Keratinocyte (primary cell): ENCODE data around the gene DPM2. TPM values are rescaled to one million over a fixed set of nuclear protein-coding genes. Genes with fewer than 3 reads are reported as not detected.

Experiments used
- DNase-seq: peaks from one replicate; pipeline ENCODE4 v3.0.0-alpha.2; 2011; ENCODE audit warnings: low read depth, missing footprints, low spot score
- FAIRE-seq: peaks from 2 replicates; lab custom pipeline; 2011; peaks lifted over from hg19 to GRCh38; lab: Jason Lieb, UNC
- H2AFZ ChIP-seq: 2 replicates; pipeline ENCODE4 v1.6.0; 2012; ENCODE audit warnings: low read length, control low read depth, inconsistent platforms; ENCODE audit not compliant: control insufficient read depth
- H3K27ac ChIP-seq: 2 replicates; pipeline ENCODE4 v1.5.1; 2011; ENCODE audit warnings: low read length; ENCODE audit not compliant: control insufficient read depth, insufficient read depth
- H3K27me3 ChIP-seq: 3 replicates; pipeline ENCODE4 v1.6.0; 2011; ENCODE audit warnings: low read length; ENCODE audit not compliant: control insufficient read depth, insufficient read depth; ENCODE audit errors: extremely low read depth
- H3K36me3 ChIP-seq, 2 experiments: 2 replicates in 1 of 2; 3 replicates in 1 of 2; pipeline ENCODE4 v1.5.1; 2011; ENCODE audit warnings: low read length in 2 of 2, mild to moderate bottlenecking in 1 of 2; ENCODE audit not compliant: control insufficient read depth in 2 of 2, insufficient read depth in 2 of 2; ENCODE audit errors: extremely low read depth in 1 of 2
- H3K4me1 ChIP-seq: 3 replicates; pipeline ENCODE4 v1.5.1; 2011; ENCODE audit warnings: low read length; ENCODE audit not compliant: control insufficient read depth, insufficient read depth; ENCODE audit errors: extremely low read depth
- H3K4me2 ChIP-seq: 3 replicates; pipeline ENCODE4 v1.6.0; 2011; ENCODE audit warnings: low read depth, low read length; ENCODE audit not compliant: control insufficient read depth, insufficient read depth; ENCODE audit errors: extremely low read depth
- H3K4me3 ChIP-seq, 3 experiments: fragments of 200-600 bp in 1 of 3; sonication (generic) in 1 of 3; 2 replicates in 2 of 3; 3 replicates in 1 of 3; pipeline ENCODE4 v1.5.1; 2011 to 2016; ENCODE audit warnings: low read length in 3 of 3, mild to moderate bottlenecking in 3 of 3, control low read depth in 2 of 3, inconsistent platforms in 1 of 3, low read depth in 1 of 3, mixed read lengths in 1 of 3, mixed run types in 1 of 3, moderate library complexity in 1 of 3; ENCODE audit not compliant: control insufficient read depth in 2 of 3, insufficient read depth in 2 of 3; ENCODE audit errors: extremely low read depth in 1 of 3
- H3K79me2 ChIP-seq: 2 replicates; pipeline ENCODE4 v1.6.0; 2012; ENCODE audit warnings: low read length; ENCODE audit not compliant: control insufficient read depth, insufficient read depth
- H3K9ac ChIP-seq: 3 replicates; pipeline ENCODE4 v1.6.0; 2011; ENCODE audit warnings: low read length; ENCODE audit not compliant: control insufficient read depth, insufficient read depth; ENCODE audit errors: extremely low read depth
- H3K9me1 ChIP-seq: 3 replicates; pipeline ENCODE4 v1.6.0; 2011; ENCODE audit warnings: low read length; ENCODE audit not compliant: control insufficient read depth, insufficient read depth; ENCODE audit errors: extremely low read depth
- H3K9me3 ChIP-seq: 2 replicates; pipeline ENCODE4 v1.5.1; 2012; ENCODE audit warnings: low read depth, low read length; ENCODE audit not compliant: control insufficient read depth
- H4K20me1 ChIP-seq: 3 replicates; pipeline ENCODE4 v1.6.0; 2011; ENCODE audit warnings: low read length; ENCODE audit not compliant: control insufficient read depth, insufficient read depth; ENCODE audit errors: extremely low read depth
- EZH2 ChIP-seq: IDR thresholded peaks from one replicate; pipeline ENCODE4 v1.6.1; 2012; ENCODE audit warnings: inconsistent platforms, mild to moderate bottlenecking, low read length, moderate library complexity
- dilution Hi-C: fragments of 300-500 bp; cut with MboI; formaldehyde crosslinking; loops from one replicate; pipeline ENCODE4 v1.7.0; 2020; ENCODE audit warnings: low sequenced_read_pairs; ENCODE audit not compliant: extremely low pct_ligation_motif_present
- polyA plus RNA-seq, 5 experiments: library from polyadenylated mRNA; depleted of rRNA in 3 of 5; stranded (reverse) in 3 of 5; stranded (forward) in 1 of 5; unstranded in 1 of 5; fragments of >200 nt; gene quantifications; 1 replicate in 1 of 5; 2 replicates in 3 of 5; 3 replicates in 1 of 5; pipeline versions ENCODE4 v1.2.1 to v1.2.3, GENCODE V29; 2011 to 2012; ENCODE audit warnings: missing spikeins in 2 of 5, low read depth in 1 of 5, low replicate concordance in 1 of 5
- TF ChIP-seq, protein P1 (sequence below), 3 experiments: IDR thresholded peaks in 1 of 3; conservative IDR thresholded peaks in 1 of 3; optimal IDR thresholded peaks in 1 of 3; 2 replicates in 2 of 3; 3 replicates in 1 of 3; pipeline versions ENCODE3 to v1.5.1; 2011; ENCODE audit warnings: low read length in 3 of 3, mild to moderate bottlenecking in 3 of 3, moderate library complexity in 2 of 3, control low read depth in 1 of 3, inconsistent platforms in 1 of 3; ENCODE audit not compliant: insufficient read depth in 2 of 3; ENCODE audit errors: extremely low read depth in 1 of 3

Gene DPM2
- polyA plus RNA-seq, 1 donor (not counting 4 experiments of a cell fraction or from before 2014, with no cell fraction given), result 31.1 TPM

DNA sequence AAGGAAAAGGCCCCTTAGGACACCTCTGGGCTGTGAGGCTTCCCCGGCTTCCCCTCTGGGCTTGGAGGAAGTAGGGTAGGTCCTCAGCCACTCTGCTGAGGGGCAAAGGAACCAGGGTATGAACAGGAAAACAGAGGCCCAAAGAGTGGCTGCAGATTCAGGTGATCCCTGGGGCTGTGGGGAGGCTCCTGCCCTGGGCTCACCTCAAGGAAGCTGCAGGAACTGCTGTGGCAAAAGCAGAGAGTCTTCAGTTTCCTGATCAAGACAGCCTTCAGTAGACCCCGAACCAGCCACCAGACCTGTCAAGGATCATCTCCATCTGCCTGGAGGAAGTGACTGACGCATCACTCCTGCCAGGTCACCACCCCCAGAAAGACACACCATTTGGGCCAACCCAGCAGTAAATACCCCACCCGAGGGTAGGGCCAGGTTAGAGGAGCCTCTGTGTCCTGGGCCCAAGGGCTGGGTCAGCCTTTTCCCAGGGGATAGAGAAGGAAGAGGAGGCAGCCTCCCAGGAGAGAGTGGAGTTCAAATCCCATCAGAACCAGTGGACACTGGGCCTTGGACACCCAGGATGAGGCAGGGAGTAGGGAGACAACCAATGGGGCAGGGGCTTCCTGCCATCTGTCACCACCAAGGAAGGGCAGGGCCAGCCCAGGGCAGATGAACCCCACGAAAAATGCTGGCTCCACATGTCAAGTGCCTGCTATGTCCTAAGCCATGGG, 32.5 kb downstream of the DPM2 start:
- Histone ChIP-seq H3K27me3 (no peaks in the 10 kb centered on the region), H3K36me3 (no peaks in the 10 kb centered on the region), H3K79me2 (no peaks in the 10 kb centered on the region), H3K4me3 (no peak overlapping the region), H4K20me1 (no peaks in the 10 kb centered on the region), H3K9me3 (no peaks in the 10 kb centered on the region), H3K4me1 (no peaks in the 10 kb centered on the region), H3K27ac (no peak overlapping the region), H3K4me2 (no peak overlapping the region), H2AFZ (no peak overlapping the region), H3K9ac (no peak overlapping the region), H3K9me1 (no peaks in the 10 kb centered on the region)
- no peak for TF ChIP-seq EZH2
- TF ChIP-seq, protein P1, sequence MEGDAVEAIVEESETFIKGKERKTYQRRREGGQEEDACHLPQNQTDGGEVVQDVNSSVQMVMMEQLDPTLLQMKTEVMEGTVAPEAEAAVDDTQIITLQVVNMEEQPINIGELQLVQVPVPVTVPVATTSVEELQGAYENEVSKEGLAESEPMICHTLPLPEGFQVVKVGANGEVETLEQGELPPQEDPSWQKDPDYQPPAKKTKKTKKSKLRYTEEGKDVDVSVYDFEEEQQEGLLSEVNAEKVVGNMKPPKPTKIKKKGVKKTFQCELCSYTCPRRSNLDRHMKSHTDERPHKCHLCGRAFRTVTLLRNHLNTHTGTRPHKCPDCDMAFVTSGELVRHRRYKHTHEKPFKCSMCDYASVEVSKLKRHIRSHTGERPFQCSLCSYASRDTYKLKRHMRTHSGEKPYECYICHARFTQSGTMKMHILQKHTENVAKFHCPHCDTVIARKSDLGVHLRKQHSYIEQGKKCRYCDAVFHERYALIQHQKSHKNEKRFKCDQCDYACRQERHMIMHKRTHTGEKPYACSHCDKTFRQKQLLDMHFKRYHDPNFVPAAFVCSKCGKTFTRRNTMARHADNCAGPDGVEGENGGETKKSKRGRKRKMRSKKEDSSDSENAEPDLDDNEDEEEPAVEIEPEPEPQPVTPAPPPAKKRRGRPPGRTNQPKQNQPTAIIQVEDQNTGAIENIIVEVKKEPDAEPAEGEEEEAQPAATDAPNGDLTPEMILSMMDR (optimal IDR thresholded peaks at IDR 0.05 in 1 of 3, IDR thresholded peaks at IDR 0.05 in 1 of 3, conservative IDR thresholded peaks at IDR 0.05 in 1 of 3; ENCODE audit: extremely low read depth in 1 of 3, insufficient read depth in 2 of 3, low read length in 3 of 3), result no peak
- FAIRE-seq (no peak), DNase-seq (no peak)
- dilution Hi-C loops, result no loop called here

DNA sequence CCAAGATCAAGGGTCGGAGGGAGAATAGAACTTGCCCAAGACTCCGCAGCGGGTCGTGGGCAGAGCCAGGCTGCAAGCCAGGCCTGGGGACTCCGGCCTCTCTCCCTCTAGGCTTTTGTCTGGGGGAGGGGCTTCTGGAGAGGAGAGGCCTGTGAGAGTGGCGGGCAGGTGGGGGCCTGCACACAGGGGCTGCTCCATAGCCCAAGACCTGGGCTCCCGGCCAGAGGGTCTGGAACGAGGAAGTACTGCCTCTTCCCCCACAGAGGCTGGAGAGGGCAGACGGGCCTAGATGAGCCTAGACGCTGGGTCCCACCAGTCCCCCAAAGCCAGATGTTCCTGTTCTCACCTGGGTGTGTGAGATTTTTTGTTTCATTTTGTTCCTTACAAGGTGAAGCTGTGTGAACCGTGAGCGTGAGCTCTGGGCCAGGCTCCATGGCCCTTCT, 33.1 kb downstream of the DPM2 start:
- H3K4me1 ChIP-seq, result peaks cover 5% of the 10 kb centered on the region
- no peak overlapping the region for H3K9ac ChIP-seq
- H3K36me3 ChIP-seq, result no peaks in the 10 kb centered on the region
- TF ChIP-seq, protein P1 (optimal IDR thresholded peaks at IDR 0.05 in 1 of 3, IDR thresholded peaks at IDR 0.05 in 1 of 3, conservative IDR thresholded peaks at IDR 0.05 in 1 of 3; ENCODE audit: extremely low read depth in 1 of 3, insufficient read depth in 2 of 3, low read length in 3 of 3), result no peak
- TF ChIP-seq EZH2, result no peak
- H3K4me2 ChIP-seq, result no peak overlapping the region
- DNase-seq (no peak), FAIRE-seq (no peak)
- no peaks in the 10 kb centered on the region for H3K27me3 ChIP-seq
- no peak overlapping the region for H3K4me3 ChIP-seq
- H3K79me2 ChIP-seq, result no peaks in the 10 kb centered on the region
- no peaks in the 10 kb centered on the region for H3K9me3 ChIP-seq
- H3K9me1 ChIP-seq, result no peaks in the 10 kb centered on the region
- dilution Hi-C loops, result no loop called here
- H2AFZ ChIP-seq, result no peak overlapping the region
- H3K27ac ChIP-seq, result no peak overlapping the region
- no peaks in the 10 kb centered on the region for H4K20me1 ChIP-seq
